ENCODE measurements around the gene KIF21A.

- TF ChIP-seq POLR2AphosphoS5 (IDR thresholded peaks at IDR 0.05; ENCODE audit: insufficient read depth, low read depth, low read length) = no peak
- TF ChIP-seq, protein P1, sequence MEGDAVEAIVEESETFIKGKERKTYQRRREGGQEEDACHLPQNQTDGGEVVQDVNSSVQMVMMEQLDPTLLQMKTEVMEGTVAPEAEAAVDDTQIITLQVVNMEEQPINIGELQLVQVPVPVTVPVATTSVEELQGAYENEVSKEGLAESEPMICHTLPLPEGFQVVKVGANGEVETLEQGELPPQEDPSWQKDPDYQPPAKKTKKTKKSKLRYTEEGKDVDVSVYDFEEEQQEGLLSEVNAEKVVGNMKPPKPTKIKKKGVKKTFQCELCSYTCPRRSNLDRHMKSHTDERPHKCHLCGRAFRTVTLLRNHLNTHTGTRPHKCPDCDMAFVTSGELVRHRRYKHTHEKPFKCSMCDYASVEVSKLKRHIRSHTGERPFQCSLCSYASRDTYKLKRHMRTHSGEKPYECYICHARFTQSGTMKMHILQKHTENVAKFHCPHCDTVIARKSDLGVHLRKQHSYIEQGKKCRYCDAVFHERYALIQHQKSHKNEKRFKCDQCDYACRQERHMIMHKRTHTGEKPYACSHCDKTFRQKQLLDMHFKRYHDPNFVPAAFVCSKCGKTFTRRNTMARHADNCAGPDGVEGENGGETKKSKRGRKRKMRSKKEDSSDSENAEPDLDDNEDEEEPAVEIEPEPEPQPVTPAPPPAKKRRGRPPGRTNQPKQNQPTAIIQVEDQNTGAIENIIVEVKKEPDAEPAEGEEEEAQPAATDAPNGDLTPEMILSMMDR (IDR thresholded peaks at IDR 0.05; ENCODE audit: extremely low read depth in 1 of 2, insufficient read depth in 1 of 2, low read depth in 1 of 2, low read length in 2 of 2) = no peak
- TF ChIP-seq POLR2A (IDR thresholded peaks at IDR 0.05; ENCODE audit: low read depth, low read length) = no peak
- no peak for TF ChIP-seq EZH2 (IDR thresholded peaks at IDR 0.05; ENCODE audit: borderline replicate concordance, low read depth, low read length, severe bottlenecking)
- TF ChIP-seq MYC (IDR thresholded peaks at IDR 0.05; ENCODE audit: low read depth, low read length) = no peak
- TF ChIP-seq FOS (IDR thresholded peaks at IDR 0.05; ENCODE audit: borderline replicate concordance, insufficient read depth, low read length) = no peak
These were observed 7.4 kb downstream of the KIF21A start for GRCh38 chr12:39435531-39435930.

Data from endothelial cell of umbilical vein (primary cell).